Measurements from ENCODE around the gene EPHB1. TPM values are rescaled to one million over a fixed set of nuclear protein-coding genes. Genes with fewer than 3 reads are reported as not detected.

The EPHB1 gene
- total RNA-seq, result 1.2 to 1.7 TPM (median 1.3 TPM) in 3 replicates

DNA sequence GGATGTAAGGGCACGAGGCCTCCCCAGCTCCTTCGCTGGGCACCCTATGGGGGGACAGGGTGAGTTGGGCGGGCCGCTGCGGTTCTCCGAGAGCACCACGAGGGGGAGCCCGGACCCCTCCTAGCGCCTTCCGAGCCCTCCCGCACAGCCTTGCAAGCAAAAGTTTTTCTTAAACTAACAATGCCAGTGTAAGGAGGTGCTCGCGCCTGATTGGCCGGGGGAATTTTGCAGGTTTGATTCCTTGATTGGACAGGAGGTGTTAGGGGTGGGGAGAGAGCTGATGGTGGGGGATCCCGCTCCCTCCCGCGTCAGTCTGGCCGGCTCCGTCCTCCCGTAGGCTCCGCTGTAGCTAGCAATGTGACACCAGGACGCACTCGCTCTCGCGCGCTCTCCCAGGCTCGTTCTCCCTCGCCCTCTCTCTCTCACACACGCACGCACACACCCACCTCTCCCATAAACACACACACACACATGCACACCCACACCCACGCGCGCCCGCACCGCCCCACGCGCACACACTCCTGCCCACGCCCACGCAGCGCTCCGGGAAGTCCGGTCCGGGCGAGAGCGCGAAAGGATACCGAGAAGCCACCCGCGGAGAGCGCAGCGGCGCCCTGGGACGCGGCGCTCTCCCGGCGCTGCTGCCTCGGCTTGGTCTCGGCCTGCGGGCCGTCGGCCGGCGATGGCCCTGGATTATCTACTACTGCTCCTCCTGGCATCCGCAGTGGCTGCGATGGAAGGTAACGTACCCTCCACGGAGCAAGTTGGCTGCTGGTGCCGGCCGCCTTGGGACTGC lies at the start of gene EPHB1:
Gene EPHB1 (plus strand): TSS at position 311 of the 796 bp plus-strand sequence.
- Mint-ChIP-seq H3K9me3 (no peaks in the 10 kb centered on the region), H3K27ac (peak within 1 kb of the TSS; percentile 55), H3K4me3 (peak within 1 kb of the TSS; percentile 80), H3K36me3 (no peaks in the 10 kb centered on the region), H3K4me1 (peaks cover 7% of the 10 kb centered on the region), H3K27me3 (ENCODE audit: low read depth) (peaks cover 97% of the 10 kb centered on the region)
- TF ChIP-seq, protein P1, sequence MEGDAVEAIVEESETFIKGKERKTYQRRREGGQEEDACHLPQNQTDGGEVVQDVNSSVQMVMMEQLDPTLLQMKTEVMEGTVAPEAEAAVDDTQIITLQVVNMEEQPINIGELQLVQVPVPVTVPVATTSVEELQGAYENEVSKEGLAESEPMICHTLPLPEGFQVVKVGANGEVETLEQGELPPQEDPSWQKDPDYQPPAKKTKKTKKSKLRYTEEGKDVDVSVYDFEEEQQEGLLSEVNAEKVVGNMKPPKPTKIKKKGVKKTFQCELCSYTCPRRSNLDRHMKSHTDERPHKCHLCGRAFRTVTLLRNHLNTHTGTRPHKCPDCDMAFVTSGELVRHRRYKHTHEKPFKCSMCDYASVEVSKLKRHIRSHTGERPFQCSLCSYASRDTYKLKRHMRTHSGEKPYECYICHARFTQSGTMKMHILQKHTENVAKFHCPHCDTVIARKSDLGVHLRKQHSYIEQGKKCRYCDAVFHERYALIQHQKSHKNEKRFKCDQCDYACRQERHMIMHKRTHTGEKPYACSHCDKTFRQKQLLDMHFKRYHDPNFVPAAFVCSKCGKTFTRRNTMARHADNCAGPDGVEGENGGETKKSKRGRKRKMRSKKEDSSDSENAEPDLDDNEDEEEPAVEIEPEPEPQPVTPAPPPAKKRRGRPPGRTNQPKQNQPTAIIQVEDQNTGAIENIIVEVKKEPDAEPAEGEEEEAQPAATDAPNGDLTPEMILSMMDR (IDR thresholded peaks at IDR 0.05; ENCODE audit: unreplicated experiment), result peak; percentile 71
- DNase-seq (ENCODE audit: low spot score in 2 of 2, unreplicated experiment in 2 of 2), result peak; percentile 74 to 89

DNA sequence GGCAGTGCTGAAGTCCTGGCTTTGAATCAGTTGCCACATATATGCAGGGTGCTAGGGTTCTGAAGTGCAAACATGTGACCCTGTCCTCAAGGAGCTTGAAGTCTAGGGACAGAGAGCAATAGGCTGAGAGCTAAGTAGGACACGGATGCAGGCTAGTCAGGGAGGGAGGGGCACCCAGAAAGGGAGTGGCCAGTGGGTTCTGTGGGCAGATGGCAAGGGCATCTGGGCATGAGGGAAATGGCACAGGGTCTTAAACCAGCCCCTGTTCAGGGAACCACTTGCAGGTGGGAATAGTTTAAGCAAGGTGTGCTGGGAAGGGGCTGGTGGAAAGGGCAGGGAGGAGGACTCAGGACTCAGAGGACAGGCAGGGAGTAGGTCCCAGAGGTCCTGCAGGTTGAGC lies 46.4 kb upstream of the EPHB1 start:
- TF ChIP-seq, protein P1 (IDR thresholded peaks at IDR 0.05; ENCODE audit: unreplicated experiment), result no peak
- H3K27ac Mint-ChIP-seq, result no peak overlapping the region
- no peak overlapping the region for H3K4me3 Mint-ChIP-seq

DNA sequence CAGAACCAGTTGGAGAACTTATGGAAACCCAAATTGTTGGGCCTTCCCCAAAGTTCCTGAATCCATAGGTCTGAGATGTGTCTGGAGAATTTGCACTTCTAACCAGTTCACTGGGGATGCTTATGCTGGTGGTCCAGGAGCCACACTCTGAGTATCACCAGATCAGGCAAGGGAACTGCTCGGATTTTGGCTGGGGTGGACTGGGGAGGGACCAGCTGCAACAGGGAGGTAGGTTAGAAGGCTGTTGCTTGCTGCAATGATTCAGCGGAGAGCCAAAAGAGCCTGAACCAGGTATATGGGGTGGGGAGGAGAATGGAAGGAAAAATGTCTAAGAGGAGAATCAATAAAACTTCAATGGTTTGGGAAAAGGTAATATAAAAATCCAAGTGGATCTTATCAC lies 45.9 kb upstream of the EPHB1 start:
- H3K4me1 Mint-ChIP-seq, result no peaks in the 10 kb centered on the region
- no peaks in the 10 kb centered on the region for H3K36me3 Mint-ChIP-seq
- no peak for DNase-seq (ENCODE audit: low spot score in 2 of 2, unreplicated experiment in 2 of 2)
- peaks cover 60% of the 10 kb centered on the region for H3K27me3 Mint-ChIP-seq (ENCODE audit: low read depth)
- H3K27ac Mint-ChIP-seq, result no peak overlapping the region
- TF ChIP-seq, protein P1 (IDR thresholded peaks at IDR 0.05; ENCODE audit: unreplicated experiment), result no peak
- H3K9me3 Mint-ChIP-seq, result peaks cover 10% of the 10 kb centered on the region
- no peak overlapping the region for H3K4me3 Mint-ChIP-seq

More for the DNA sequence above, 46.4 kb upstream of the EPHB1 start:
- Mint-ChIP-seq H3K4me1 (no peaks in the 10 kb centered on the region), H3K9me3 (peaks cover 10% of the 10 kb centered on the region), H3K27me3 (ENCODE audit: low read depth) (peaks cover 60% of the 10 kb centered on the region), H3K36me3 (no peaks in the 10 kb centered on the region)
- DNase-seq (ENCODE audit: low spot score in 2 of 2, unreplicated experiment in 2 of 2), result no peak

DNA sequence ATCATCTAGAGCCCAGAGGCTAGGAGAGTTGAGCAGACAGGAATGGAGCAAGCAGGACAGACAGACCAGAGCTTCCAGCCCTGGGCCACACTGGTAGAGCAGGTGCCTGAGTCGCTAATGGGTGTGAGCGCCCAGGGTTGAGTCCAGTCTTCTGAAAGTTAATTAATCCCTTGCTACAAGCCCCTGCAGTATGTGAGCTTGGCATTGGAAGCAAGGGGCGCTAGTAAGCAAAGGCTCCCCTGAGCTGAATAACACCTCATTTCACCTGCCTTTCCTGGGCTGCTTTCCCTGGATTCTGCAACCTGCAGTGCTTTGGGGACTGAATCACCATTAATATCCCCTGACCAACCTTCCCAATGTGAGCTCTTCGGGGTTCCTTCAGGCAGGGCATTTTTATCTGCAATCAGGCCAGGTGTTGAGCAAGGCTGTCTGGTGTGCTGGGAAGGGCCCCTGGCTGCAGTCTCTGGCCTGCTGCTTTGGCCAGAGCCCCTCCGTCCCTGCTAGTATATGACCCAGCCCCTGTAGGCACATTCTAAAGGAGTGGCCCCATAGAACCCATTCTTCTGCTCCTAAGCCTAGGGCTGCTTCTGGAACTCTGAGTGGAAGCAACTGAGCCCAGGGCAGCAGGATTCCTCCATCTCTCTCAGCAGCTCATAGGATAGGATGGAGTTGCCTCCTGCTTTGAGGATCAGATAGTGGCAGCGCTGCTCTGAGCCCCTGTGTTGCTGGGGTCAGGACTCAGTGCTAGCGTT lies 45.1 kb upstream of the EPHB1 start:
- Mint-ChIP-seq H3K36me3 (no peaks in the 10 kb centered on the region), H3K4me3 (no peak overlapping the region), H3K27ac (no peak overlapping the region), H3K27me3 (ENCODE audit: low read depth) (peaks cover 60% of the 10 kb centered on the region), H3K4me1 (no peaks in the 10 kb centered on the region), H3K9me3 (peaks cover 6% of the 10 kb centered on the region)
- TF ChIP-seq, protein P1 (IDR thresholded peaks at IDR 0.05; ENCODE audit: unreplicated experiment), result no peak
- DNase-seq (ENCODE audit: low spot score in 2 of 2, unreplicated experiment in 2 of 2), result no peak

DNA sequence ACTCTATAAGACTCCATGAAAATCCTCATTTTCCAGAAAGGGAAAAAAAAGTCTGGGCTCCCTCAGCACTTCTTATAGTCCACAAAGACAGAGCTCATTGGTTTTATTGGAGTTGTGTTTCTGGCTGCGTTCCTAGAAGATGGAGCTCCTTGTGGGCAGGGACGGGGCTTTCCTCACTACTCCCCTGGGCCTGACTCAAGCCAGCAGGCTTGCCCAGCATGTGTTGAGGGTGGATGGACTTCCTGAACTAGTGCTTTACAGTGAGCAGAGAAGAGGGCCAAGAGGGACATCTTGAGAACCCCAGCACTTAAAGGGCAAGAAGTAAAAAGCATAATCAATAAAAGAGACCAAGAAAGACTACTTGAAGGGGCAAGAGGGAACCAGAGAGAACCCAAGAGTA lies 43.2 kb upstream of the EPHB1 start:
- no peak for DNase-seq (ENCODE audit: low spot score in 2 of 2, unreplicated experiment in 2 of 2)
- Mint-ChIP-seq H3K9me3 (no peaks in the 10 kb centered on the region), H3K4me1 (no peaks in the 10 kb centered on the region)

More for the DNA sequence above, 43.2 kb upstream of the EPHB1 start:
- Mint-ChIP-seq H3K36me3 (no peaks in the 10 kb centered on the region), H3K27ac (no peak overlapping the region), H3K27me3 (ENCODE audit: low read depth) (peaks cover 63% of the 10 kb centered on the region), H3K4me3 (no peak overlapping the region)
- TF ChIP-seq, protein P1 (IDR thresholded peaks at IDR 0.05; ENCODE audit: unreplicated experiment), result no peak
